Panc1 (cell line): ENCODE measurements around the gene TMA7B. TPM values are rescaled to one million over a fixed set of nuclear protein-coding genes. Genes with fewer than 3 reads are reported as not detected.

Source experiments
- ATAC-seq: fragments of 200-7000 bp; cut with Tn5 transposase; 2 replicates; pipeline ENCODE4 v1.9.1; 2020; ENCODE audit warnings: mild to moderate bottlenecking, moderate library complexity
- BruUV-seq: library from RNA; stranded (reverse); fragments of 400-500 nt; replicated peaks from 2 replicates; lab custom pipeline; 2021; lab: Mats Ljungman, UMichigan
- CTCF ChIA-PET: fragments of 300-600 bp; sonication (Branson Sonifier 250); formaldehyde crosslinking; loops from one replicate; lab custom pipeline; 2022; ENCODE audit warnings: antibody characterized with exemption; lab: Charles Lee
- POLR2A ChIA-PET: fragments of 300-600 bp; sonication (Branson Sonifier 250); formaldehyde crosslinking; loops from one replicate; lab custom pipeline; 2022; ENCODE audit warnings: antibody characterized with exemption; lab: Charles Lee
- DNase-seq: peaks from one replicate; pipeline ENCODE4 v3.0.0-alpha.2; 2010; ENCODE audit warnings: low read depth, low spot score
- H3K27ac ChIP-seq: 2 replicates; pipeline ENCODE4 v1.5.1; 2011; ENCODE audit warnings: mild to moderate bottlenecking, low read length, inconsistent platforms
- H3K27me3 ChIP-seq: fragments of 200-500 bp; sonication (Bioruptor generic); 2 replicates; pipeline ENCODE4 v1.6.0; 2014; ENCODE audit warnings: low read length, inconsistent platforms; ENCODE audit not compliant: control insufficient read depth, insufficient read depth
- H3K36me3 ChIP-seq: fragments of 200-500 bp; sonication (Bioruptor generic); 2 replicates; pipeline ENCODE4 v1.5.1; 2014; ENCODE audit warnings: inconsistent platforms, mild to moderate bottlenecking, low read length, moderate library complexity; ENCODE audit not compliant: control insufficient read depth, insufficient read depth
- H3K4me1 ChIP-seq: 2 replicates; pipeline ENCODE4 v1.5.1; 2011; ENCODE audit warnings: inconsistent platforms, mild to moderate bottlenecking, low read length, moderate library complexity; ENCODE audit not compliant: control insufficient read depth, insufficient read depth
- H3K4me3 ChIP-seq, 2 experiments: 2 replicates each; pipeline ENCODE4 v1.5.1; 2011 to 2012; ENCODE audit warnings: low read depth in 2 of 2, low read length in 2 of 2, mild to moderate bottlenecking in 2 of 2, inconsistent platforms in 1 of 2, moderate library complexity in 1 of 2
- H3K9me3 ChIP-seq: fragments of 200-500 bp; sonication (Bioruptor generic); 2 replicates; pipeline ENCODE4 v1.5.1; 2014; ENCODE audit warnings: low read depth, mild to moderate bottlenecking, inconsistent platforms, low read length, moderate library complexity; ENCODE audit not compliant: control insufficient read depth, insufficient read depth
- CTCF ChIP-seq: fragments of 450-650 bp; IDR thresholded peaks from 2 replicates; pipeline ENCODE4 v1.5.1; 2017; ENCODE audit warnings: mild to moderate bottlenecking
- POLR2AphosphoS5 ChIP-seq: IDR thresholded peaks from 2 replicates; pipeline ENCODE4 v1.6.1; 2012; ENCODE audit warnings: mild to moderate bottlenecking, low read depth, low read length, moderate library complexity
- REST ChIP-seq, 2 experiments: IDR thresholded peaks; 2 replicates each; pipeline ENCODE4 v1.6.1; 2011 to 2012; ENCODE audit warnings: low read depth in 2 of 2, control low read depth in 1 of 2, low read length in 1 of 2, mild to moderate bottlenecking in 1 of 2, moderate library complexity in 1 of 2; ENCODE audit not compliant: insufficient read depth in 1 of 2
- SIN3A ChIP-seq: IDR thresholded peaks from 2 replicates; pipeline ENCODE4 v1.6.1; 2012; ENCODE audit warnings: low read depth, mild to moderate bottlenecking, low read length, moderate library complexity, borderline replicate concordance; ENCODE audit not compliant: insufficient read depth
- TCF7L2 ChIP-seq: IDR thresholded peaks from 2 replicates; pipeline ENCODE4 v1.6.1; 2011; ENCODE audit warnings: mild to moderate bottlenecking, low read depth, low read length, inconsistent platforms
- in situ Hi-C: cut with HindIII; loops from 2 replicates; pipeline ENCODE4 v1.10.0; 2016; ENCODE audit warnings: low sequenced_read_pairs, low pct_unique_long_range_greater_than_20kb
- intact Hi-C: fragments of 100-400 bp; cut with micrococcal nuclease; formaldehyde crosslinking; loops from one replicate; pipeline ENCODE4 v1.10.0; 2022; ENCODE audit not compliant: unreplicated experiment
- total RNA-seq: library from RNA; stranded (reverse); gene quantifications from one replicate; pipeline ENCODE4 v1.2.1, GENCODE V29; 2021; ENCODE audit not compliant: unreplicated experiment

Gene TMA7B
- total RNA-seq, 1 experiment from 2014 or later: not detected

GRCh38 chr22:39935612-39936011 is 24.6 kb upstream of the TMA7B start:
- in situ Hi-C loops (no loop called here), intact Hi-C loops (no loop called here)
- Histone ChIP-seq H3K27me3 (peaks cover 6% of the 10 kb centered on the region), H3K9me3 (no peaks in the 10 kb centered on the region), H3K36me3 (no peaks in the 10 kb centered on the region), H3K27ac (no peak overlapping the region), H3K4me3 (no peak overlapping the region), H3K4me1 (no peaks in the 10 kb centered on the region)
- ChIA-PET POLR2A (no interaction called here), CTCF (no interaction called here)
- ATAC-seq (no peak), DNase-seq (no peak)
- TF ChIP-seq SIN3A (no peak), CTCF (no peak), REST (IDR thresholded peaks at IDR 0.05; ENCODE audit: insufficient read depth in 1 of 2, low read depth in 2 of 2, low read length in 1 of 2) (no peak), TCF7L2 (no peak), POLR2AphosphoS5 (no peak)
- BruUV-seq: no TSS peak

GRCh38 chr22:39936523-39937145 is 23.6 kb upstream of the TMA7B start:
- no peaks in the 10 kb centered on the region for H3K4me1 ChIP-seq
- H3K9me3 ChIP-seq: no peaks in the 10 kb centered on the region
- no TSS peak for BruUV-seq
- peaks cover 6% of the 10 kb centered on the region for H3K27me3 ChIP-seq
- ChIA-PET CTCF (no interaction called here), POLR2A (no interaction called here)
- no peaks in the 10 kb centered on the region for H3K36me3 ChIP-seq
- intact Hi-C loops: no loop called here
- ATAC-seq: no peak
- DNase-seq: no peak
- H3K27ac ChIP-seq: no peak overlapping the region
- H3K4me3 ChIP-seq: no peak overlapping the region
- in situ Hi-C loops: no loop called here
- no peak for TF ChIP-seq SIN3A
- TF ChIP-seq POLR2AphosphoS5: no peak

- H3K36me3 ChIP-seq: no peaks in the 10 kb centered on the region
- TF ChIP-seq CTCF (no peak), POLR2AphosphoS5 (no peak), REST (IDR thresholded peaks at IDR 0.05; ENCODE audit: insufficient read depth in 1 of 2, low read depth in 2 of 2, low read length in 1 of 2) (no peak), SIN3A (no peak)
- H3K4me1 ChIP-seq: no peaks in the 10 kb centered on the region
- no peaks in the 10 kb centered on the region for H3K9me3 ChIP-seq
- intact Hi-C loops (no loop called here), in situ Hi-C loops (no loop called here)
- peaks cover 4% of the 10 kb centered on the region for H3K27me3 ChIP-seq
- DNase-seq (no peak), ATAC-seq (no peak)
- ChIA-PET CTCF (no interaction called here), POLR2A (no interaction called here)
- no TSS peak for BruUV-seq
- H3K27ac ChIP-seq: no peak overlapping the region
- no peak overlapping the region for H3K4me3 ChIP-seq
Measured at GRCh38 chr22:39937906-39938305, 22.3 kb upstream of the TMA7B start.
